ENCODE results near the gene NDUFS8. TPM values are rescaled to one million over a fixed set of nuclear protein-coding genes. Genes with fewer than 3 reads are reported as not detected.
A peak's percentile ranks its signal among the peaks of the same experiment; 100 is the strongest.

Gene NDUFS8
- total RNA-seq, 1 experiment from 2014 or later, result 266 TPM

DNA sequence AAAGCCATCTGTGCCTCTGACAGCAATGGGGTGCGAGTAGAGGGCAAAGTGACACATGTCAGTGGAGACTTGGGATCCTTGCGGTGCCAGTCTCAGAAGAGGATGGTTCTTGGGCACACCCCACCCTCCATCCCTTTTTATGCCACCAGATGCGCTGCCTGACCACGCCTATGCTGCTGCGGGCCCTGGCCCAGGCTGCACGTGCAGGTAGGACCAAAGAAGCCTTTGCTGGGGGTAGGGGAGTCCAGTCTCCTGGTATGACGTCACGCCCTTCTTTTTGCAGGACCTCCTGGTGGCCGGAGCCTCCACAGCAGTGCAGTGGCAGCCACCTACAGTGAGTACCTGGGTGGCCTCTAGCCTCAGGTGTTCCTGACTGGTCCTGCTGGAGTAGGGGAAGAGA, 1.5 kb downstream of the NDUFS8 start:
- Histone ChIP-seq H3K4me1 (replicated peaks) (peaks cover 42% of the 10 kb centered on the region), H3K9me3 (replicated peaks) (no peaks in the 10 kb centered on the region), H3K36me3 (peaks cover 74% of the 10 kb centered on the region), H3K27me3 (replicated peaks) (no peaks in the 10 kb centered on the region), H3K27ac (no peak overlapping the region), H3K4me3 (peak overlapping the region; percentile 73; the same call in 1 of the 2 replicates)
- DNase-seq (ENCODE audit: low read depth in 1 of 2, low spot score in 2 of 2), result no peak

DNA sequence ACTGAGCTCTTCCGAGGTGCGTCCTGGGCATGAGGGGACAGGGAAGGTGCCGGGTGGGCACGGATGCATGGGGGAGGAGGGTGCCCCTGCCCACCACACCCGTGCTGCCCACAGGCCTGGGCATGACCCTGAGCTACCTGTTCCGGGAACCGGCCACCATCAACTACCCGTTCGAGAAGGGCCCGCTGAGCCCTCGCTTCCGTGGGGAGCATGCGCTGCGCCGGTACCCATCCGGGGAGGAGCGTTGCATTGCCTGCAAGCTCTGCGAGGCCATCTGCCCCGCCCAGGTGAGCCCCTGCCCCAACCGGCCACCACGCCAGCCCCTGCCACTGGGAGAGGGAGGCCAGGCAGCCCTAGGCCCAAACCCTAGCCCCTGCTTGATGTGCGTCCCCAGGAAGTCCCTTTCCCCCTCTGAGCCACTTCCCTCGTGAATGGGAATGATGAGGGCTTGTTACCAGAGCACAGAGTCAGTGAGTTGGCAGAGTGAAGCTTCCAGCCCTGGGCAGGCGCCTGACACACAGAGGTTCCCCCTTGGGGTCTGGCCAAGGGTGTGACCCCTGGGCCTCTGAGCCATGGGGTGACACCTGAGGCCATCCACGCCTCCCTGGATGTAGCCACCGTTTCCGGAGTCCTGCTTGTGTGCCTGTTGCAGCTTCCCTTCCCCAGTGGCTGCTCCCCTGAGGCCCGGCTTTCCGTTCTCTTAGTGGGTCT, 2.7 kb downstream of the NDUFS8 start:
- no peak overlapping the region for H3K27ac ChIP-seq
- H3K36me3 ChIP-seq, result peaks cover 67% of the 10 kb centered on the region
- H3K9me3 ChIP-seq (replicated peaks), result no peaks in the 10 kb centered on the region

DNA sequence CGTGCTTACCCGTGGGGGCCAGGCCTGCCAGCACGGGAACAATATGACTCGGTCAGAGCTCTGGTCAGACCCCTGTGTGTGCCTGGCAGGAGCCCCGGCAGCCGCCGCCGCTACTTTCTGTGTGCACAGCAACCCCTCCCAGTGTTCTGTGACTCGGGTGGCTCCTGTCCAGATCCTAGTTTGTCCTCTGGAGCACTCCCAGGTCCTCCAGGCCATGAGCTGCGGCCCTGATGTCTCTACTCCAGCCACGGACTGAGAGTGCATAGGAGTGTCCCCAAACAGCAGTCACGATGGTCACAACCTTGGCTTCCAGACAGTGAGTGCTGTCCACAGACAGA, 3.2 kb downstream of the NDUFS8 start:
- no peak overlapping the region for H3K4me3 ChIP-seq
- H3K27me3 ChIP-seq (replicated peaks), result no peaks in the 10 kb centered on the region
- H3K36me3 ChIP-seq, result peaks cover 66% of the 10 kb centered on the region
- no peak for DNase-seq (ENCODE audit: low read depth in 1 of 2, low spot score in 2 of 2)
- H3K27ac ChIP-seq, result no peak overlapping the region
- peaks cover 35% of the 10 kb centered on the region for H3K4me1 ChIP-seq (replicated peaks)
- H3K9me3 ChIP-seq (replicated peaks), result no peaks in the 10 kb centered on the region

More for the DNA sequence above, 2.7 kb downstream of the NDUFS8 start:
- DNase-seq (ENCODE audit: low read depth in 1 of 2, low spot score in 2 of 2), result no peak
- H3K27me3 ChIP-seq (replicated peaks), result no peaks in the 10 kb centered on the region
- peaks cover 35% of the 10 kb centered on the region for H3K4me1 ChIP-seq (replicated peaks)
- H3K4me3 ChIP-seq, result no peak overlapping the region

DNA sequence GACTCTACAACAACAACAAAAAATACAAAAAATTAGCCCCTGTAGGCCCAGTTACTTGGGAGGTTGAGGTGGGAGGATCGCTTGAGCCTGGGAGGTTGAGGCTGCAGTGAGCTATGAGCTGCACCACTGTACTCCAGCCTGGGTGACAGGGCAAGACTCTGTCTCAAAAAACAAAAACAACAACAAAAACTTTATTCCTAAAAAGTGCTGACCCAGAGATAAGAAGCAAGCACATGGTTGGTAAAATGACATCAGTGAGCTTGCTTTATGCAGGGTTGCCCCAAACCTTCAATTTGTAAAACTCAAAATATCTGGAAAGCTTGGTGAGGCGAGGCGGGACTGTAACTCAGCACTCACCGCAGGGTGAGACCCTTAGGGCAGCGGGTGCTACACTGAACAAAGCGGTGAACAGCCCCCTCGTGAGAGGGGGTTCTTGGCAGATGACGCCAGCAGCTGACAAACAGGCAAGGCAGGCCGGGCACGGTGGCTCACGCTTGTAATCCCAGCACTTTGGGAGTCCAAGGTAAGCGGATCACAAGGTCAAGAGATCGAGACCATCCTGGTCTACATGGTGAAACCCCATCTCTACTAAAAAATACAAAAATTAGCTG, 4.9 kb downstream of the NDUFS8 start:
- Histone ChIP-seq H3K36me3 (peaks cover 71% of the 10 kb centered on the region), H3K27me3 (replicated peaks) (no peaks in the 10 kb centered on the region), H3K4me3 (no peak overlapping the region), H3K4me1 (replicated peaks) (peaks cover 40% of the 10 kb centered on the region), H3K27ac (no peak overlapping the region), H3K9me3 (replicated peaks) (no peaks in the 10 kb centered on the region)
- no peak for DNase-seq (ENCODE audit: low read depth in 1 of 2, low spot score in 2 of 2)

DNA sequence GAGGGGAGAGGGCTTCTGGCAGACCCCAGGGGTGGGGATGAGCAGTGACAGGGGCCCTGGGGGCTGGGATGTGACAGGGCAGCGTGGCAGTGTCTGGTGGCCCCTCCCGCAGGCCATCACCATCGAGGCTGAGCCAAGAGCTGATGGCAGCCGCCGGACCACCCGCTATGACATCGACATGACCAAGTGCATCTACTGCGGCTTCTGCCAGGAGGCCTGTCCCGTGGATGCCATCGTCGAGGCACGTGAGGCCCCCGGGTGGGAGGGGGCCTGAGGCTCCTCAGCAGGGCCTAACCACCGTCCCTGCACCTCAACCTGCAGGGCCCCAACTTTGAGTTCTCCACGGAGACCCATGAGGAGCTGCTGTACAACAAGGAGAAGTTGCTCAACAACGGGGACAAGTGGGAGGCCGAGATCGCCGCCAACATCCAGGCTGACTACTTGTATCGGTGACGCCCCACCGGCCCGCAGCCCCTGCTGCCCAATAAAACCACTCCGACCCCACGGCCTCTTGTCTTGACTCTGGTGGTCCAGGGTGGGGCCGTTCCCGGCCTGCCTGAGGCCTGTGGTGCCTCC, 5.7 kb downstream of the NDUFS8 start:
- Histone ChIP-seq H3K36me3 (peaks cover 74% of the 10 kb centered on the region), H3K4me3 (no peak overlapping the region), H3K27me3 (replicated peaks) (no peaks in the 10 kb centered on the region), H3K4me1 (replicated peaks) (peaks cover 44% of the 10 kb centered on the region), H3K9me3 (replicated peaks) (no peaks in the 10 kb centered on the region), H3K27ac (no peak overlapping the region)
- no peak for DNase-seq (ENCODE audit: low read depth in 1 of 2, low spot score in 2 of 2)

DNA sequence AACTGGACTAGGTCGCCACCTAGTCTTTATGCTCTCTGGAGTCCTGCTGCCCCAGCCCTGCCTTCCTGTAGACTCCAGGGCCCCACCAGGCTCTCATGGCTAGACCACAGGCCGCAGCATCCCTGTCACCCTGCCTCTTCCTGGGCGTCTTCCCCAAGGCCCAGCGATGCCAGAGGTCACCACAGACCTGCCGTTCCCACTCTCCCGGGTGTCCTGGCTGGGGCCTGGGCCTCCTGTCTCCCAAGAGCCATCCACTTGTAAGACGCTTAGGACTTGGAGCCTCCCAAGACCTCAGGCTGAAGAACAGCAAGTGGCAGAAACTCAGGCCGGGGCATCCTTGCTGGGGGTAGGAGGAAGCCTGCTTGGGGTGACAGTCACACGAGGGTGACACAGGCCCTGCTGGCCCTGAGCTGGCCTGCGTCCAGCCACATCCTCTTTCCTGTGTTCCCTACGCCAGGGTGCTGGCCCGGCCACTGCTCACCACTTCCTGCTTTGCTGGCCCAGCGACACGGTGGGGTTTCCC, 6.3 kb downstream of the NDUFS8 start:
- Histone ChIP-seq H3K36me3 (peaks cover 74% of the 10 kb centered on the region), H3K4me1 (replicated peaks) (peaks cover 39% of the 10 kb centered on the region), H3K9me3 (replicated peaks) (no peaks in the 10 kb centered on the region), H3K27me3 (replicated peaks) (no peaks in the 10 kb centered on the region), H3K27ac (no peak overlapping the region), H3K4me3 (no peak overlapping the region)
- DNase-seq (ENCODE audit: low read depth in 1 of 2, low spot score in 2 of 2), result no peak

DNA sequence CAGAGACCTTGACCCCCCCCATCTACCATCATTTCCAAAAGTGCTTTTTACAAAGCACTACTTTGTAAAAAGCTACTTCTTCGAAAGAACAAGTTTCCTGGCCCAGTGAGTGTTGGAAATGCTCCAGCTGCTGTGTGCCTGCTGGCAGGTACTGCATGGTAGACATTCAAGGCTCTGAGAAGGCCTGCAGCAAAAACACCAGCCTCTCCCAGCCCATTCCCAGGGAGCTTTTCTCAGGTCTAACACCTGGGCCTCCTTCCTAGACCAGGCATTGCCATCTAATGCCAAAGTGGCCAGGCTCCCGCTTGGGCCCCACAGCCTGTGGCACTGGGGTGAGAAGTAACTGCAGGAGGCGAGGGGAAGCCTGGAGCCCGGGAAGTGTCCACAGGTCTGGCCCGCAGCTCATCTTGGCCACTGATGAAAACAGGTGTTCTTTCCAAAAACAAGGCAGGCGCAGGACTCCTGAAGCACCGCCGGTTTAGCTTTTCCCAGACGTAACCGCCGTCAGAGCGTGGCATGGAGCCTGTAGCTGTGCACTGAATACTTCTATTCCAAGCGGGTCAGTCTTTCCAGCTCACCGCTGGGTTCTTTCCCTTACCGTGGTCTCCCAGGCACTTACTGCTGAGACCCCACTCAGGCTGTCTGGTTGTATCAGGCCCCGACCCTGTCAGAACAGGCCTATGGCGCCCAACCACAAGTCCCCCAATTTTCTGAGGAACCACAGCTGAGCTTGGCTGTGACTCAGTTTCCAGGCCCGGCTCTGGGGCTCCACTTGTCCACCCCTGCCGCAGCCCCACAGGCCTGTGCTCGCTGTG, 7.1 kb downstream of the NDUFS8 start:
- Histone ChIP-seq H3K27ac (no peak overlapping the region), H3K27me3 (replicated peaks) (no peaks in the 10 kb centered on the region), H3K9me3 (replicated peaks) (no peaks in the 10 kb centered on the region), H3K4me3 (no peak overlapping the region), H3K4me1 (replicated peaks) (peaks cover 35% of the 10 kb centered on the region), H3K36me3 (peaks cover 74% of the 10 kb centered on the region)
- no peak for DNase-seq (ENCODE audit: low read depth in 1 of 2, low spot score in 2 of 2)

DNA sequence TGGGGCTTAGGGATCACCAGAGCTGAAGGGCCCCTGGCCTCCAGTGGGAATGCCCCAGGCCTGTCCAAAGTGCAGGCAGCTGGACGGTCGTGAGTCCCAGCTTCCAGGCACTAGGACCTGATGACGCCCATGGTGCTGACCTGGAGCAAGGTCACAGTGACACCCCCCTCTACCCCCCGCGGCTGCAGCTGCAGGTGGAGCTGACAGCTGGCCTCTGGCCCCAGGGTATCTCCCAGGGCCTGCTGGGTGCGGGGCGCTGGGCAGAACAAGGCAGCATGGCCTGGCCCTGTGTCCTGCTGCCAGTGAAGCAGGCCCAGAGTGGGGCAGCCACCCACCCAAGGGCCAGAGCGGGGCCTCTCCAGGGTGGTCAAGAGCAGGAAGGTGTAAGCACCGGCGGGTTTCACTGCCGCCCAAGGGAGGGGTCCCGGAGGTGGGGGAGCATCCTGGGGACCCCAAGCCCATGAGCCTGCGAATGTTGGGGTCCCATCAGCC, 7.8 kb downstream of the NDUFS8 start:
- H3K9me3 ChIP-seq (replicated peaks), result no peaks in the 10 kb centered on the region
- no peaks in the 10 kb centered on the region for H3K27me3 ChIP-seq (replicated peaks)
- H3K4me3 ChIP-seq, result peak overlapping the region; percentile 67
- H3K4me1 ChIP-seq (replicated peaks), result peaks cover 35% of the 10 kb centered on the region
- no peak for DNase-seq (ENCODE audit: low read depth in 1 of 2, low spot score in 2 of 2)
- H3K36me3 ChIP-seq, result peaks cover 74% of the 10 kb centered on the region
- peak overlapping the region; percentile 61 for H3K27ac ChIP-seq

DNA sequence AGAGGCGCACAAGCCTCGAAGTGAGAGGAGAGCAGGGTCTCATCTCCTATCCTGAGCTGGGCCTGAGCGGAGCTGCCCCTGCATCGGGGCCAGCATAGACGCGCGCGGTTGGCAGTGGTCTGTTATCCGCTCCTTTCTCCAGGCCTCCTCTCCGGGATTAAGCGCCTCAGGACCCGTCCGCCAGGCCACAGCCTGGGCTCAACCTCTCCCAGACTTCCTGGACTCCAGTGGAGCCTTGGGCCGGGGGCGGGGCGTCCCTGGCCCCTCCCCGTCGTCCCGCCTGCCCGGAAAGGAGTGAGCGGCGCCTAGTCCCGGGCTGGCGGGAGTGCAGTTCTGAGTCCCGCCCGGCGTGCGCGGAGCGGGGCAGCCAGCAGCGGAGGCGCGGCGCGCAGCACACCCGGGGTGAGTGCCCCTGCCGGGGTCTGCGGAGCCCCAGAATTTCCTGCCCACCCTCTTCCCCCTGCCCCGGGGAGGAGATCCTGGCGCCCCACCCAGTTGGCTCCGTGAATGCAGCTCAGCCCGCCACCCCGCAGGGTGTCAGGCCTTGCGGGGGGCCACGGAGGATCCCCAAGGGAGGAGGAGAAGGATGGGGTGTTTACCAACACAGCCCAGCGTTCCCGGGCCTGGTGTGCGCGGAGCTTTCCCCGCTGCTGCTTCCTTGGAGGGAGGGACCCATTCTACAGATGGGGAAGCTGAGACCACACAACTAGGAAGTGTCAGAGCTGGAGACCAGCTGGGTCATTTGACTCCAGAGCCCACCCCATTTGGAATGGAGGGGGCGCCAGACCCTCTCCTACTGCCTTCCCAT, 8.4 kb downstream of the NDUFS8 start, which contains the start of gene TCIRG1:
Gene TCIRG1 (plus strand): TSS at position 308 of the 808 bp plus-strand sequence. CDS start 2,247 bp downstream, outside the sequence.
- no peaks in the 10 kb centered on the region for H3K27me3 ChIP-seq (replicated peaks)
- DNase-seq (ENCODE audit: low read depth in 1 of 2, low spot score in 2 of 2), result peak; percentile 92 to 97
- peak within 1 kb of the TSS; percentile 67 for H3K4me3 ChIP-seq
- H3K27ac ChIP-seq, result peak within 1 kb of the TSS; percentile 68
- peaks cover 35% of the 10 kb centered on the region for H3K4me1 ChIP-seq (replicated peaks)
- peaks cover 74% of the 10 kb centered on the region for H3K36me3 ChIP-seq
- H3K9me3 ChIP-seq (replicated peaks), result no peaks in the 10 kb centered on the region

DNA sequence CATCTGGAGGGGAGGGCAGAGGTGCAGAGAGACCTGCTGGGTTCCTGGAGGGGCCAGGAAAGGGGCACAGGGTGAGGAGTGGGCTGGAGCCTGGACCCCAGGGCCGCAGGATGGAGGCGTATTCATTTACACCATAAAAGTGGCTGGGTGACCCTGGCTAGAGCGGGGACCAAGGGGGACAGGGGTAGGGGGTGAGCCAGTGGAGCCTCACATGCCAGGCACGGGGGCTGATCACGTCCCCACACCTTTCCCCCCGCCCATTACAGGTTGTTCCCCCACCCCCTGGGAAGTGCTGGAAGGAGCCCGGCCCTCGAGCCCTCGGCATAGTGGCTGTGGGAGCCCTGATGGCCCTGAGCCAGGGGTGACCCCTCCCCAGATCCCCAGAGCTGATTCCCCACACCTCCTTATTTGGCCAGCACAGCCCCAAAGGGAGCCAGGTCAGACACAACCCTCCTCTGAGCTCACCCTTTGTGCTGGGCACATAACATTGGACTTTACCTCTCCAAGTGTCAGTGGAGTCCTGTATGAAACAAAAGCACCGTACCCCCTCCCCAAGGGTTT, 9.1 kb downstream of the NDUFS8 start:
- DNase-seq (ENCODE audit: low read depth in 1 of 2, low spot score in 2 of 2), result no peak
- peaks cover 35% of the 10 kb centered on the region for H3K4me1 ChIP-seq (replicated peaks)
- H3K27ac ChIP-seq, result peak overlapping the region; percentile 68
- no peaks in the 10 kb centered on the region for H3K27me3 ChIP-seq (replicated peaks)
- H3K9me3 ChIP-seq (replicated peaks), result no peaks in the 10 kb centered on the region
- peak overlapping the region; percentile 67 for H3K4me3 ChIP-seq
- peaks cover 74% of the 10 kb centered on the region for H3K36me3 ChIP-seq

DNA sequence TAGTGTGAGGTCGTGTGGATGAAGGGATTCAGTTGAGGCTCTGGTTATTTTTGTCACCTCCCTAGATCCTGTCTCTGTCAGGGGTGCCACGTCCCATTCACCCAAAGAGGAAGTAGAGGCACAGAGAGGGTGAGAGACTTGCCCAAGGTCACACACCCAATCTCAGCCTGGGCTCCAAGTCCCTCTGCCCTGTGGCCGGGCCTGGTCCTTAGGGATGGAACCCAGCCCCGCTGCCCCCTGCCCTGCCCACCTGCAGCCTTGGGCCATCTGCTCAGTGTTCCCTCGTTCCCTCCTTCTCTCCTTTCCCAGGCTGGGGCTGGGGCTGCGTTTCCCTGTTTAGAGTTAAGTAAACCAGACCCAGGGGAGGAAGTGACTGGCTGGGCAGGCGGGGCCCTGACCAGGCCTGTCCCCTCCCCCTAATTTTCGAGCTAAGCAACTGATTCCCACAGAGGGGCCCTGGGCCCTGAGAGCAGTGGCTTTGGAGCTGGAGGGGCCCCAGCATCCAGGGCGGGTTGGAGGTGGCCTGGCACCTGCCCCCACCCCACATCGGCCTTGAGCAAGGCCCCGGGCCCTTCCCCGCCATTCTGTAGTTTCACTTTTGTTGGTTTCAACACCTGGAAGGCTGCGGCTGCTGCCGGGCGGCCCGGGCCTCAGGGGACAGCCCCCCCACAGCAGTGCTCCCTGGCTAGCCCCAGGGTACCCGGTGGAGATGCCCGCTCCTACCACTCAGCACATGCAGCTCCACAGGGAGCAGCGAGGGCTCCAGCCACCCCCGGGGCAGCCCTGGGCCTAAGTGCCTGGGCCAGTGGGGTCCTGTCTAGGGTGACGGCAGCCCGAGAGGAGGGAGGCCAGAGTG, 9.8 kb downstream of the NDUFS8 start:
- DNase-seq (ENCODE audit: low read depth in 1 of 2, low spot score in 2 of 2), result peak in 1 of 2 experiments; percentile 78
- Histone ChIP-seq H3K27ac (peak overlapping the region; percentile 68), H3K4me1 (replicated peaks) (peaks cover 35% of the 10 kb centered on the region), H3K36me3 (peaks cover 76% of the 10 kb centered on the region), H3K9me3 (replicated peaks) (no peaks in the 10 kb centered on the region), H3K4me3 (peak overlapping the region; percentile 67), H3K27me3 (replicated peaks) (no peaks in the 10 kb centered on the region)
